Right atrium auricular region (tissue), 2 donors: Measurements from ENCODE around the gene ARX. TPM values are rescaled to one million over a fixed set of nuclear protein-coding genes. Genes with fewer than 3 reads are reported as not detected.

Source experiments
- DNase-seq: peaks from one replicate; pipeline ENCODE4 v3.0.0-alpha.2; 2019; ENCODE audit warnings: low spot score
- H3K27ac ChIP-seq, 2 donors: fragments of 200-600 bp; sonication (generic); 1 replicate in 1 of 2; 2 replicates in 1 of 2; pipeline ENCODE4 v1.5.1; 2016 to 2019
- H3K27me3 ChIP-seq, 2 donors: fragments of 200-600 bp; sonication (generic); one replicate each; pipeline versions ENCODE4 v1.5.1 to v1.6.0; 2017 to 2019
- H3K36me3 ChIP-seq: fragments of 200-600 bp; sonication (generic); one replicate; pipeline ENCODE4 v1.5.1; 2016
- H3K4me1 ChIP-seq, 2 donors: fragments of 200-600 bp; sonication (generic); one replicate each; pipeline versions ENCODE4 v1.5.1 to v1.6.0; 2017 to 2019
- H3K4me3 ChIP-seq, 2 donors: fragments of 200-600 bp; sonication (generic); 1 replicate in 1 of 2; 2 replicates in 1 of 2; pipeline ENCODE4 v1.5.1; 2017 to 2019; ENCODE audit warnings: mild to moderate bottlenecking in 1 of 2, moderate library complexity in 1 of 2
- H3K9me3 ChIP-seq, 2 donors: fragments of 200-600 bp; sonication (generic); one replicate each; pipeline ENCODE4 v1.5.1; 2019
- total RNA-seq, 2 donors: library from RNA; depleted of rRNA; stranded (reverse); fragments of >200 nt; gene quantifications; one replicate each; pipeline ENCODE4 v1.1.0, GENCODE V29; 2016
- TF ChIP-seq, protein P1 (sequence below), 2 donors: fragments of 200-600 bp; sonication (generic); IDR thresholded peaks; one replicate each; pipeline ENCODE4 v1.5.1; 2019; ENCODE audit warnings: antibody characterized with exemption in 2 of 2

ARX gene
- not detected for total RNA-seq

DNA sequence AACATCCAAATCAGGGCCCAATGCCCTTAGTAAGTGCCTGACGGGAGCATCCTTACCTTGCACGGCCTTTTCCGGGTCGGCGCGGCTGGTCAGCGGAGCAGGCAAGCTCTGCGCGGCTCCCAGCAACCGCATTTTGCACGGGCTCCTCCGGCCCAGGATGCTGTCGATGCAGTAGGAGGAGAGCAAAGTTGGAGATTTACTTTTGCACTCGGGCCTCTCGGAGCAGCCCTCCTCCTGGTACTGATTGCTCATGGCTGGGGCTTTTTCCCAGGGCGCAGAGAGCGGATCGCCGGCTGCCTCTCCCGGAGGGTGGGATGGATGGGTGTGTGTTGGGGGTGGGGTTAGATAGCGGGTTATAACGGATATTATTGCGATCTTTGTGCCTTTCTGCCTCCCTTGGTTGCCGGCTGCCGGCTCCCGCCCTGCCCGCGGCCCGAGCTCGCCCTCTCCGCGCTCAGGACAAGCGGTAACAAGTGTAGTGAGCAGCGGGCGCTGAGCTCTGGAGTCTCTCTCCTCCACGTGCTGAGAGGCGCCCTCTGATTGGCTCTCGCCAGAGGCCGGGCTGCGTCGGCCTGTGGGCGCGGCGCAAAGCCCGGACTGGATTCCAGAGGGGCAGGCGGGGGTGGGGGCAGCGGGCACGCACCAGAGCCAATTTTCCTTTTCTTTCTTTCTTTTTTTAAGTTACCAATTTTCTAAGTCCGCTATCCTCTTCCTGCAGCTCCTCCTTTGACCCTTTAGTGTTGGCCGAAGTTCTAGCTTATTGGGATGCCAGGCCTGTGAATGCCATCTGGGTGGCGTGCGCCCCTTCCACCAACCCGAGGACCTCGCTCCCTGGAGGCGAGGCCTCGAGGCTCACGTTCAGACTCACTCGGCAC is at the start of gene ARX:
Gene ARX (minus strand): TSS at position 480 of the 875 bp plus-strand sequence. CDS start 228 bp downstream, at position 252.
- Histone ChIP-seq H3K9me3 (no peaks in the 10 kb centered on the region), H3K4me1 (peaks cover 0 to 21% of the 10 kb centered on the region in 2 donors), H3K27ac (no peak within 1 kb of the TSS), H3K4me3 (no peak within 1 kb of the TSS), H3K27me3 (peaks cover 23 to 61% of the 10 kb centered on the region in 2 donors), H3K36me3 (no peaks in the 10 kb centered on the region)
- DNase-seq: no peak
- TF ChIP-seq, protein P1, sequence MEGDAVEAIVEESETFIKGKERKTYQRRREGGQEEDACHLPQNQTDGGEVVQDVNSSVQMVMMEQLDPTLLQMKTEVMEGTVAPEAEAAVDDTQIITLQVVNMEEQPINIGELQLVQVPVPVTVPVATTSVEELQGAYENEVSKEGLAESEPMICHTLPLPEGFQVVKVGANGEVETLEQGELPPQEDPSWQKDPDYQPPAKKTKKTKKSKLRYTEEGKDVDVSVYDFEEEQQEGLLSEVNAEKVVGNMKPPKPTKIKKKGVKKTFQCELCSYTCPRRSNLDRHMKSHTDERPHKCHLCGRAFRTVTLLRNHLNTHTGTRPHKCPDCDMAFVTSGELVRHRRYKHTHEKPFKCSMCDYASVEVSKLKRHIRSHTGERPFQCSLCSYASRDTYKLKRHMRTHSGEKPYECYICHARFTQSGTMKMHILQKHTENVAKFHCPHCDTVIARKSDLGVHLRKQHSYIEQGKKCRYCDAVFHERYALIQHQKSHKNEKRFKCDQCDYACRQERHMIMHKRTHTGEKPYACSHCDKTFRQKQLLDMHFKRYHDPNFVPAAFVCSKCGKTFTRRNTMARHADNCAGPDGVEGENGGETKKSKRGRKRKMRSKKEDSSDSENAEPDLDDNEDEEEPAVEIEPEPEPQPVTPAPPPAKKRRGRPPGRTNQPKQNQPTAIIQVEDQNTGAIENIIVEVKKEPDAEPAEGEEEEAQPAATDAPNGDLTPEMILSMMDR (IDR thresholded peaks at IDR 0.05): no peak

DNA sequence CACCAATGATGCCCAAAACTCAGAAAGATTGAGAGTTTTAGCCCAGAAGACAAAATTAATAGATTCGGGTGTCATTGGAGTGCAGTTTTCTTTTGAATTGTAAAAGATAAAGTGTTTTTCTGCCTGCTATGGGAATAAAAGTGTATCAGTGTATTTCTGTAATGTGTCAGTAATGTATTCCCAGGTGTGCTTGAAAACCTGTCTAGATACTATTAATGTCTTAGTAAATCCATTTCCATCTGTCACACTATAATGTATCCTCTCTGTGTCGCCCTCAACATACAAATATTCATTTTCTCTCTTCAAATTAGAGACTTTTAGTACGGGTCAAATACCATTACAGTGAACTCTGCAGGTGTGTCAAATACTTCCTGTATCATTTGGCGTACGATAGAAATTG is 43.5 kb upstream of the ARX start:
- Histone ChIP-seq H3K9me3 (peaks cover 0 to 11% of the 10 kb centered on the region in 2 donors), H3K36me3 (no peaks in the 10 kb centered on the region), H3K27ac (no peak overlapping the region), H3K4me1 (no peaks in the 10 kb centered on the region), H3K27me3 (no peaks in the 10 kb centered on the region), H3K4me3 (no peak overlapping the region)
- TF ChIP-seq, protein P1 (IDR thresholded peaks at IDR 0.05): no peak
- DNase-seq: no peak

DNA sequence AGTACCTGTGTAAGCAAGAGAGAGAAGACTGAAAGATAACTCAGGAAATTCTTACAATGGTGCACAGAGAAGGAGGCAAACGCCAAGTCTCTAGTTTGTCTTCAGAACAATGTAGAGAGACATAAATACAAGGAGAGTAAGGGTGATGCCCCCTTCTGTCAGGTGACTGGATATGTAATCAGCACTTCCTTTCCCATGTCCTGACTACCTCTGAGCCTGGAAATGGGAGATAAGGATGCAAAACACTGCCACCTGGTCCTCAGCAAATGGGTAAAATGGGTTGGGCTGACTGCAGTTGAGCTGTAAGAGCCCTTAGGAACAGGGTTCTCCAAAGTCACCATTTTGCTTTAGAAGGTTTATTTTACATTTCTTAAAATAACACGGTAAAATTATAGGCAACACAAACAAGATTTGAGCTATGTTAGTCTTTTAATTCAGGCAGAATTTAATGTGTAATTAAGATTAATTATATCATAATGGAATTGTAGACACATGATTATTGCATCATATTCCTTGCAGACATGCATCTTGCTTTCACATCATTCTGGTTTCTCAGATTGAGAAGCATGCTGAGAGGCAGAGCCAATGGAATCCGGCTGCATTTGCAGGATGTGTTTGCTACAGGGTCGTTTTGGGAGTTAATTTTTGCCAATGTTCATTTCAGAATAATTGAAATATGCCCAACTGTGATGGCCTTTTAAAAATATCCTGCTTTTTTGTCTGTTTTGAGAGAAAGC is 37.2 kb upstream of the ARX start:
- TF ChIP-seq, protein P1 (IDR thresholded peaks at IDR 0.05): no peak
- H3K4me1 ChIP-seq: no peaks in the 10 kb centered on the region
- H3K27ac ChIP-seq: no peak overlapping the region
- H3K27me3 ChIP-seq: no peaks in the 10 kb centered on the region
- H3K9me3 ChIP-seq: peaks cover 0 to 11% of the 10 kb centered on the region in 2 donors
- H3K4me3 ChIP-seq: no peak overlapping the region
- no peaks in the 10 kb centered on the region for H3K36me3 ChIP-seq
- DNase-seq: no peak

DNA sequence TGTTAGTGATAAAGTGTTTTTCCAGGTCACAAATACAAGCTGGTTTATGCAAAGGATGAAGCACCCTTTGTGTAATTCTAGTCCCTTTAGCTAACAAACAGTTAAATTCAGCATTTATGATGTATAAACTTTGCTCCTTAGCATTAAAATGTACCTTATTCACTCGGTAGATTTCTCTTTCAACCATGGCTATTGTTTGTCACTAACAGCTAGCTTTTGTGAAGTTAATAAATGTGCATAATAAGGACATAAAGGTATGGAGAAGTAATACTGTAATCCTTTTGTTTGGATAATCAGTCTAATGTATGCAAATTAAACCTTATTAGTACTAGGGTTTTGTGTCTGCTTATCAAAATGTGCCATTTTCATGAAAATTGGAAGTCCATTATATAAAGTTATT is 34.2 kb upstream of the ARX start:
- Histone ChIP-seq H3K36me3 (no peaks in the 10 kb centered on the region), H3K4me1 (no peaks in the 10 kb centered on the region), H3K27ac (no peak overlapping the region), H3K4me3 (no peak overlapping the region), H3K27me3 (no peaks in the 10 kb centered on the region), H3K9me3 (no peaks in the 10 kb centered on the region)
- TF ChIP-seq, protein P1 (IDR thresholded peaks at IDR 0.05): no peak
- DNase-seq: no peak

DNA sequence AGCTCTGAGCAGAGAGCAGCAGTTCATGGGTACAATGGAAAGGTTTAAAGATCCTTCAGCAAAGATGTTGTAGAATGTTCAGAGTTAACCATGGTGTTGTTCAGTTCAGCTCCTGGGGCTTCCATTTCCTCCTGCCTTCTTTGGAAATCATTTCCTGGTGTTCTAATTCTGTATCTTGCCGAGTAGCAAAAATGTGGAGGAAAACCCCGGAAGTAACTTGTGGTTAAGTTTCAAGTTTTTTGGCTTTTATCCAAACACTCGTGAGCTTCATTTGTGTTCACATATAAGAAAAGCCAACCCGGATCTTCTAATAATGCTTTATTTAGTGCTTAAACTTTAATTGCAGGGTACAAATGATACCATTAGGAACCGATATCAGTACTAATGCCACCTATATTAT is 33.6 kb upstream of the ARX start:
- no peak overlapping the region for H3K27ac ChIP-seq
- no peaks in the 10 kb centered on the region for H3K27me3 ChIP-seq
- no peaks in the 10 kb centered on the region for H3K36me3 ChIP-seq
- no peak overlapping the region for H3K4me3 ChIP-seq
- H3K4me1 ChIP-seq: no peaks in the 10 kb centered on the region
- DNase-seq: no peak
- H3K9me3 ChIP-seq: no peaks in the 10 kb centered on the region
- TF ChIP-seq, protein P1 (IDR thresholded peaks at IDR 0.05): no peak
